Type B pancreatic cell (in vitro differentiated cells): Measurements from ENCODE around the gene POP7. TPM values are rescaled to one million over a fixed set of nuclear protein-coding genes. Genes with fewer than 3 reads are reported as not detected.
"Not testable (repeated sequence)": the region's sequence is repeated elsewhere in the genome, so short reads cannot be mapped to it uniquely, and the experiment has no call there.

ENCODE experiments used
- DNase-seq: peaks from one replicate; pipeline ENCODE4 v3.0.0; 2021; ENCODE audit warnings: mixed read lengths; ENCODE audit not compliant: unreplicated experiment; ENCODE audit errors: extremely low spot score
- H3K27ac Mint-ChIP-seq: 2 replicates; pipeline ENCODE4 v1.8.0; 2021; ENCODE audit warnings: mild to moderate bottlenecking, mixed read lengths
- H3K27me3 Mint-ChIP-seq: 2 replicates; pipeline ENCODE4 v1.8.0; 2021; ENCODE audit warnings: mixed read lengths
- H3K36me3 Mint-ChIP-seq: 2 replicates; pipeline ENCODE4 v1.8.0; 2021; ENCODE audit warnings: mixed read lengths
- H3K4me1 Mint-ChIP-seq: one replicate; pipeline ENCODE4 v1.8.0; 2021; ENCODE audit warnings: mixed read lengths; ENCODE audit not compliant: unreplicated experiment
- H3K4me3 Mint-ChIP-seq: 2 replicates; pipeline ENCODE4 v1.8.0; 2021; ENCODE audit warnings: mild to moderate bottlenecking, mixed read lengths
- H3K9me3 Mint-ChIP-seq: 2 replicates; pipeline ENCODE4 v1.8.0; 2021; ENCODE audit warnings: mixed read lengths
- total RNA-seq: library from RNA; stranded (reverse); gene quantifications from 2 replicates; pipeline ENCODE4 v1.2.1, GENCODE V29; 2021; ENCODE audit warnings: low replicate concordance
- TF ChIP-seq, protein P1 (sequence below): fragments of 200-600 bp; sonication (generic); conservative IDR thresholded peaks from 2 replicates; pipeline ENCODE4 v1.5.0; 2021; ENCODE audit warnings: antibody characterized with exemption, mild to moderate bottlenecking

Gene POP7
- total RNA-seq, 1 donor from 2014 or later, result 41.0 TPM

DNA sequence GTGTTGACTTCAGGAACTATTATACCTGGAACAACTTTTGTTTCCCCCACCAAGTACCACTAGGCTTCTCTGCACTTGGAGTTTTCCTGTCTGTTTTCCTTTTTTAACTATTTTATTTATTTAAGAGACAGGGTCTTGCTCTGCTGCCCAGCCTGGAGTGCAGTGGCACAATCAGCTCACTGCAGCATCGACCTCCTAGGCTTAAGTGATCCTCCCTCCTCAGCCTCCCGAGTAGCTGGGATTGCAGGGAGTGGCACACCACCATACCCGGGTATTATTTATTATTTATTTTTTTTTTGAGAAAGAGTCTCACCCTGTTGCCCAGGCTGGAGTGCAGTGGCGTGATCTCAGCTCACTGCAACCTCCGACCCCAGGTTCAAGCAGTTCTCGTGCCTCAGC is 9.8 kb upstream of the POP7 start:
- H3K27ac Mint-ChIP-seq, result peak overlapping the region; percentile 57
- no peak for DNase-seq
- peaks cover 14% of the 10 kb centered on the region for H3K27me3 Mint-ChIP-seq
- H3K9me3 Mint-ChIP-seq, result no peaks in the 10 kb centered on the region
- no peaks in the 10 kb centered on the region for H3K36me3 Mint-ChIP-seq
- peak overlapping the region; percentile 83 for H3K4me3 Mint-ChIP-seq
- peaks cover 17% of the 10 kb centered on the region for H3K4me1 Mint-ChIP-seq
- TF ChIP-seq, protein P1, sequence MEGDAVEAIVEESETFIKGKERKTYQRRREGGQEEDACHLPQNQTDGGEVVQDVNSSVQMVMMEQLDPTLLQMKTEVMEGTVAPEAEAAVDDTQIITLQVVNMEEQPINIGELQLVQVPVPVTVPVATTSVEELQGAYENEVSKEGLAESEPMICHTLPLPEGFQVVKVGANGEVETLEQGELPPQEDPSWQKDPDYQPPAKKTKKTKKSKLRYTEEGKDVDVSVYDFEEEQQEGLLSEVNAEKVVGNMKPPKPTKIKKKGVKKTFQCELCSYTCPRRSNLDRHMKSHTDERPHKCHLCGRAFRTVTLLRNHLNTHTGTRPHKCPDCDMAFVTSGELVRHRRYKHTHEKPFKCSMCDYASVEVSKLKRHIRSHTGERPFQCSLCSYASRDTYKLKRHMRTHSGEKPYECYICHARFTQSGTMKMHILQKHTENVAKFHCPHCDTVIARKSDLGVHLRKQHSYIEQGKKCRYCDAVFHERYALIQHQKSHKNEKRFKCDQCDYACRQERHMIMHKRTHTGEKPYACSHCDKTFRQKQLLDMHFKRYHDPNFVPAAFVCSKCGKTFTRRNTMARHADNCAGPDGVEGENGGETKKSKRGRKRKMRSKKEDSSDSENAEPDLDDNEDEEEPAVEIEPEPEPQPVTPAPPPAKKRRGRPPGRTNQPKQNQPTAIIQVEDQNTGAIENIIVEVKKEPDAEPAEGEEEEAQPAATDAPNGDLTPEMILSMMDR, result no peak

DNA sequence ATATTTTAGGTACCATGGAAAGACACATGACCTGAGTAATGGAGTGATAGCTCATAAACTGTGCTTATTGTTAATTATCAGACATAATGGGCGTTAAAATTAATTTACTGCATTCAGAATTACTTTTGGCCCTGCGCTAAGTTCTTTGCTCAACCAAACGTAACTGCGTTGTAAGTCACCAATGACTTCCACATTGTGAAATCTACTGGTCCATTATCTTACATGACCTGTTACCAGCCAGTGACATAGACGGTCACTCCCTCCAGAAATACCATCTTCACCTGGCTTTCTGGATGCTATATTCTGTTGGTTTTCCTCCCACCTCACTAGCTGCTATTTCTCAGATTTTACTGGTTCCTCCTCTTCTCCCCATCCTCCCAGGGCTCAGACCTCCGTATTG is 6.9 kb upstream of the POP7 start:
- Mint-ChIP-seq H3K9me3 (no peaks in the 10 kb centered on the region), H3K4me1 (no peaks in the 10 kb centered on the region), H3K27ac (no peak overlapping the region), H3K27me3 (peaks cover 18% of the 10 kb centered on the region), H3K4me3 (no peak overlapping the region), H3K36me3 (no peaks in the 10 kb centered on the region)
- no peak for DNase-seq
- TF ChIP-seq, protein P1, result no peak

DNA sequence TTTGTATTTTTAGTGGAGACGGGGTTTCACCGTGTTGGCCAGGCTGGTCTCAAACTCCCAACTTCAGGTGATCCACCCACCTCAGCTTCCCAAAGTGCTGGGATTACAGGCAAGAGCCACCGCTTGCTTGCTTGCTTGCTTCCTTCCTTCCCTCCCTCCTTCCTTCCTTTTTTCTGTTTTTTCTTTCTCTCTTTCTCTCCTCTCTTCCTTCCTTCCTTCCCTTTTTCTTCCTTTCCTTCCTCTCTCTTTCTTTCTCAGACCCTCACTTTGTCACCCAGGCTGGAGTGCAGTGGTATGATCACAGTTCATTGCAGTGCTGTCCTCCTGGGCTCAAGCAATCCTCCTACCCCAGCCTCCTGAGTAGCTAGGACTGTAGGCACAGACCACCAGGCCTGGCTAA is 4.8 kb upstream of the POP7 start:
- H3K4me3 Mint-ChIP-seq, H3K9me3 Mint-ChIP-seq, H3K4me1 Mint-ChIP-seq, H3K27ac Mint-ChIP-seq, DNase-seq, H3K36me3 Mint-ChIP-seq: not testable (repeated sequence)
- peaks cover 16% of the 10 kb centered on the region for H3K27me3 Mint-ChIP-seq

DNA sequence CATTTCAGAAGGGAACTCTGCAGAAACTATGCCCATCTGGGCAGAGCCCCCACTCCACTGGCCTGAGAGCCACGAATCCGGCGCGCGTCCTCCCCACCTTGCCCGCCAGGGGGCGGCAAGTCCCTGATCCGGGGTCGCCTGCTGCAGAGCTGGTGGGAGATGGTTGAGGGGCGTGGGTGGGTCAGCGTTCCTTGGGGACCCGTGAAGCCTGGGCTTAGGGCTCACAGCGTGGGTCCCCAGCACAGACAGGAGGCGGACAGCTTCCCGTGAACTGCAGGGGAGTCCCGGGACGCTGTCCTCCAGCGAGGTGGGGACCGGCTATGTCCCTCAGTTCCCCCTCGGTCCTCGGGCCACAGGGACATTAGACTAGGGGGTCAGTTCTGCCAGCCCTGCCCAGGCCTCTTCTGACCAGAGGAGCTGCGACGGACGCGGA is 585 bp upstream of the POP7 start:
- H3K27ac Mint-ChIP-seq, result peak overlapping the region; percentile 92
- H3K4me1 Mint-ChIP-seq, result peaks cover 4% of the 10 kb centered on the region
- H3K27me3 Mint-ChIP-seq, result peaks cover 6% of the 10 kb centered on the region
- no peaks in the 10 kb centered on the region for H3K9me3 Mint-ChIP-seq
- DNase-seq, result peak; percentile 93
- TF ChIP-seq, protein P1, result peak; percentile 98
- H3K36me3 Mint-ChIP-seq, result peaks cover 3% of the 10 kb centered on the region
- peak overlapping the region; percentile 98 for H3K4me3 Mint-ChIP-seq

DNA sequence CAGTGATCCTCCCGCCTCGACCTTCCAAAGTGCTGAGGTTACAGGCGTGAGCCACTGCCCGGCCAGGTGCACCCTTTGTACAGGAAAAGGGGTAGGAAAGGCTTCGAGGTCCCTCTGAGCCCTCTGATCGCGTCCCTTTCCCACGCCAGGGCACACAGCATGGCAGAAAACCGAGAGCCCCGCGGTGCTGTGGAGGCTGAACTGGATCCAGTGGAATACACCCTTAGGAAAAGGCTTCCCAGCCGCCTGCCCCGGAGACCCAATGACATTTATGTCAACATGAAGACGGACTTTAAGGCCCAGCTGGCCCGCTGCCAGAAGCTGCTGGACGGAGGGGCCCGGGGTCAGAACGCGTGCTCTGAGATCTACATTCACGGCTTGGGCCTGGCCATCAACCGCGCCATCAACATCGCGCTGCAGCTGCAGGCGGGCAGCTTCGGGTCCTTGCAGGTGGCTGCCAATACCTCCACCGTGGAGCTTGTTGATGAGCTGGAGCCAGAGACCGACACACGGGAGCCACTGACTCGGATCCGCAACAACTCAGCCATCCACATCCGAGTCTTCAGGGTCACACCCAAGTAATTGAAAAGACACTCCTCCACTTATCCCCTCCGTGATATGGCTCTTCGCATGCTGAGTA is 871 bp downstream of the POP7 start:
- Mint-ChIP-seq H3K9me3 (no peaks in the 10 kb centered on the region), H3K27me3 (peaks cover 2% of the 10 kb centered on the region), H3K27ac (peak overlapping the region; percentile 92), H3K36me3 (peaks cover 3% of the 10 kb centered on the region), H3K4me1 (peaks cover 4% of the 10 kb centered on the region), H3K4me3 (peak overlapping the region; percentile 98)
- TF ChIP-seq, protein P1, result no peak
- no peak for DNase-seq

DNA sequence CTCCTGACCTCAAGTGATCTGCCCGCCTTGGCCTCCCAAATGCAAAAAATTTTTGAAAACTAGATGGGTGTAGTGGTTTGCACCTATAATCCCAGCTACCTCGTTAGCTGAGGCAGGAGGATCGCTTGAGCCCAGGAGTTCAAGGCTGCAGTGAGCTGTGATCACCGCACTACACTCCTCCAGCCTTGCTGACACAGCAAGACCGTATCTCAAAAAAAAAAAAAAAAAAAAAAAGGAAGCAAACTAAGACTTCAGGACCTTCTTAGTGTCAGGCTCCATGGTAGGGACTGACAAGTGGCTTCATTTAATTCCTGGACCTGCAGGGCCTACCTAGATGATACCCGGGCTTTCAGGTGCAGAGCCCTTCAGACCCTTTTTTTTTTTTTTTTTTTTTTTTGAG is 2.5 kb downstream of the POP7 start:
- Mint-ChIP-seq H3K27ac (no peak overlapping the region), H3K4me1 (peaks cover 4% of the 10 kb centered on the region), H3K9me3 (no peaks in the 10 kb centered on the region), H3K36me3 (peaks cover 3% of the 10 kb centered on the region), H3K4me3 (peak overlapping the region; percentile 69), H3K27me3 (no peaks in the 10 kb centered on the region)
- no peak for DNase-seq
- TF ChIP-seq, protein P1, result no peak
